Heart left ventricle (tissue), 16 donors: ENCODE results near the gene PTPRN2. TPM values are rescaled to one million over a fixed set of nuclear protein-coding genes. Genes with fewer than 3 reads are reported as not detected.

Experiments used
- ATAC-seq, 4 donors: fragments of 200-7000 bp; cut with Tn5 transposase; one replicate each; pipeline ENCODE4 v1.9.1; 2020 to 2022; ENCODE audit warnings: moderate library complexity in 4 of 4, mild to moderate bottlenecking in 3 of 4, moderate number of reproducible peaks in 1 of 4
- DNase-seq, 5 donors: peaks; one replicate each; pipeline ENCODE4 v3.0.0-alpha.2; 2020
- H3K27ac ChIP-seq, 12 donors: fragments of 200-600 bp; sonication (generic) in 4 of 12; one replicate each; pipeline versions ENCODE4 v1.5.0 to v1.8.0; 2016 to 2022; ENCODE audit warnings: mild to moderate bottlenecking in 2 of 12
- H3K27me3 ChIP-seq, 9 donors: fragments of 200-600 bp; sonication (generic) in 2 of 9; one replicate each; pipeline versions ENCODE4 v1.5.1 to v1.8.0; 2016 to 2022; ENCODE audit warnings: mild to moderate bottlenecking in 3 of 9
- H3K36me3 ChIP-seq, 9 donors: fragments of 200-600 bp; sonication (generic) in 2 of 9; one replicate each; pipeline versions ENCODE4 v1.5.0 to v1.8.0; 2018 to 2022; ENCODE audit warnings: mild to moderate bottlenecking in 2 of 9
- H3K4me1 ChIP-seq, 12 donors: fragments of 200-600 bp; sonication (generic) in 4 of 12; one replicate each; pipeline versions ENCODE4 v1.5.0 to v1.8.0; 2016 to 2022; ENCODE audit warnings: mild to moderate bottlenecking in 3 of 12
- H3K4me3 ChIP-seq, 12 donors: fragments of 200-600 bp; sonication (generic) in 4 of 12; one replicate each; pipeline versions ENCODE4 v1.5.0 to v1.8.0; 2017 to 2022; ENCODE audit warnings: mild to moderate bottlenecking in 9 of 12, moderate library complexity in 4 of 12
- H3K9me3 ChIP-seq, 12 donors: fragments of 200-600 bp; sonication (generic) in 4 of 12; one replicate each; pipeline versions ENCODE4 v1.5.0 to v1.8.0; 2016 to 2022; ENCODE audit warnings: mild to moderate bottlenecking in 1 of 12
- CTCF ChIP-seq, 12 donors: fragments of 200-600 bp; sonication (generic) in 4 of 12; IDR thresholded peaks; one replicate each; pipeline versions ENCODE4 v1.5.0 to v1.8.0; 2018 to 2022; ENCODE audit warnings: antibody characterized with exemption in 12 of 12, mild to moderate bottlenecking in 5 of 12
- POLR2A ChIP-seq, 2 donors: fragments of 450-650 bp; IDR thresholded peaks; one replicate each; pipeline ENCODE4 v1.6.1; 2017; ENCODE audit warnings: antibody characterized with exemption in 2 of 2, mild to moderate bottlenecking in 2 of 2, moderate library complexity in 2 of 2
- WGBS, 4 donors: extraction: QIAGEN DNeasy Blood & Tissue Kit in 2 of 4; methylation state at CpG; one replicate each; pipeline versions ENCODE4 v1.1.5 to v1.1.7; 2013 to 2018; 5-methylcytosine and 5-hydroxymethylcytosine counted together
- intact Hi-C, 10 donors: fragments of 100-400 bp; cut with DNase I; formaldehyde crosslinking; loops; one replicate each; pipeline versions ENCODE4 v1.11.1 to v1.14.2; 2022
- polyA plus RNA-seq, 2 donors: library from polyadenylated mRNA; stranded (reverse); fragments of 200-250 nt; gene quantifications; one replicate each; pipeline ENCODE4 v1.2.3, GENCODE V29; 2013
- total RNA-seq, 9 donors: library from RNA; depleted of rRNA in 2 of 9; stranded (reverse); fragments of >200 nt in 2 of 9; fragmentation: NEBNext Ultra II Directional in 3 of 9; extraction: Animal tissue kit (Norgen Biotek cat#: 25700) in 3 of 9; gene quantifications; one replicate each; pipeline versions ENCODE4 v1.1.0 to v1.2.4, GENCODE V29; 2016 to 2023
- donor health status: ischemic (EF 13 %, LVEDD 7.1; RV severe dilation, severe dysfunction).
- donor health status: healthy with polysubstance abuse.
- donor health status: DM: no; HTN: yes; CAD: no.
- donor health status: DM: no; HTN: no; CAD: no.
- donor health status: ischemic (EF 25% LVEDD 6.9; RV normal size, moderate dysfunction).
- donor health status: ischemic (EF 25% LVEDD 5.7; RV mildly dilated, moderate dysfunction).
- donor health status: healthy.
- donor health status: DM: yes; HTN: yes; CAD: no.
- donor health status: ischemic (EF 35%, LVEDD 5.7; RV mildly dilated, moderate dysfunction).
- donor health status: nonischemic (EF 11% LVEDD 7.7; RV severe dilation, severe dysfunction).
- donor health status: DM: yes; HTN: yes; CAD: no.
- donor health status: PGD.
- donor health status: ischemic (EF 29% LVEDD 5.4; RV normal size, mild dysfunction).
- donor health status: nonischemic (EF 23%, LVEDD 6.1; RV moderate dilation, normal function).

PTPRN2 gene
- total and polyA plus RNA-seq, 11 donors = 0.61 to 2.3 (median 1.3) TPM

GRCh38 chr7:157622000-157622399, 965.6 kb downstream of the PTPRN2 start:
- TF ChIP-seq POLR2A (IDR thresholded peaks at IDR 0.05) (no peak), CTCF (IDR thresholded peaks at IDR 0.05) (no peak)
- H3K9me3 ChIP-seq = no peaks in the 10 kb centered on the region
- intact Hi-C loops = no loop called here
- no peak for DNase-seq
- no peak for ATAC-seq
- H3K27ac ChIP-seq = no peak overlapping the region
- H3K4me3 ChIP-seq = no peak overlapping the region
- no peaks in the 10 kb centered on the region for H3K36me3 ChIP-seq
- H3K4me1 ChIP-seq = no peaks in the 10 kb centered on the region
- WGBS, 4 donors = 84 to 87% (median 85%) methylated on average over 11 of the region's 11 CpGs
- H3K27me3 ChIP-seq = peaks cover 0 to 5% (median 0%) of the 10 kb centered on the region in 9 donors

- DNase-seq (peak in 1 of 5 donors; percentile 28), ATAC-seq (peak in 1 of 4 donors; percentile 37)
- Histone ChIP-seq H3K27ac (no peak overlapping the region), H3K4me1 (peaks cover 0 to 2% (median 0%) of the 10 kb centered on the region in 12 donors), H3K36me3 (no peaks in the 10 kb centered on the region), H3K9me3 (no peaks in the 10 kb centered on the region), H3K4me3 (no peak overlapping the region), H3K27me3 (peaks cover 0 to 5% (median 0%) of the 10 kb centered on the region in 9 donors)
- intact Hi-C loops = no loop called here
- 83 to 88% (median 86%) methylated on average over 31 to 33 of the region's 33 CpGs for WGBS, 4 donors
- TF ChIP-seq CTCF (IDR thresholded peaks at IDR 0.05) (no peak), POLR2A (IDR thresholded peaks at IDR 0.05) (no peak)
Observed at GRCh38 chr7:157621131-157621681, 966.4 kb downstream of the PTPRN2 start.

GRCh38 chr7:157620616-157621015, 967.0 kb downstream of the PTPRN2 start:
- peak in 1 of 5 donors; percentile 48 for DNase-seq
- Histone ChIP-seq H3K27ac (no peak overlapping the region), H3K4me1 (peaks cover 0 to 7% (median 0%) of the 10 kb centered on the region in 12 donors), H3K36me3 (no peaks in the 10 kb centered on the region), H3K9me3 (no peaks in the 10 kb centered on the region), H3K27me3 (peaks cover 0 to 5% (median 0%) of the 10 kb centered on the region in 9 donors), H3K4me3 (no peak overlapping the region)
- WGBS, 4 donors = 76 to 84% (median 79%) methylated on average over 3 to 11 of the region's 11 CpGs
- intact Hi-C loops = no loop called here
- no peak for TF ChIP-seq CTCF (IDR thresholded peaks at IDR 0.05)
- no peak for TF ChIP-seq POLR2A (IDR thresholded peaks at IDR 0.05)
- no peak for ATAC-seq

GRCh38 chr7:157619753-157620525, 967.7 kb downstream of the PTPRN2 start:
- Histone ChIP-seq H3K27me3 (peaks cover 0 to 5% (median 0%) of the 10 kb centered on the region in 9 donors), H3K4me3 (no peak overlapping the region), H3K4me1 (peaks cover 0 to 9% (median 0%) of the 10 kb centered on the region in 12 donors), H3K36me3 (no peaks in the 10 kb centered on the region), H3K27ac (no peak overlapping the region), H3K9me3 (no peaks in the 10 kb centered on the region)
- ATAC-seq (no peak), DNase-seq (peak in 1 of 5 donors; percentile 37)
- intact Hi-C loops = no loop called here
- 82 to 86% (median 85%) methylated on average over 23 to 26 of the region's 26 CpGs for WGBS, 4 donors
- no peak for TF ChIP-seq CTCF (IDR thresholded peaks at IDR 0.05)
- TF ChIP-seq POLR2A (IDR thresholded peaks at IDR 0.05) = no peak
